IPS-18c (cell line): Measurements from ENCODE around the gene PTOV1.

Experiments used
- H3K4me3 ChIP-seq: 2 replicates; pipeline ENCODE4 v1.7.0; 2013; ENCODE audit warnings: low read depth, mild to moderate bottlenecking, low read length, moderate library complexity; ENCODE audit not compliant: insufficient read depth
- H3K9me3 ChIP-seq: one replicate; pipeline ENCODE4 v1.6.1; 2013; ENCODE audit warnings: mild to moderate bottlenecking, low read length, moderate library complexity; ENCODE audit not compliant: control insufficient read depth, insufficient read depth

The PTOV1 gene

DNA sequence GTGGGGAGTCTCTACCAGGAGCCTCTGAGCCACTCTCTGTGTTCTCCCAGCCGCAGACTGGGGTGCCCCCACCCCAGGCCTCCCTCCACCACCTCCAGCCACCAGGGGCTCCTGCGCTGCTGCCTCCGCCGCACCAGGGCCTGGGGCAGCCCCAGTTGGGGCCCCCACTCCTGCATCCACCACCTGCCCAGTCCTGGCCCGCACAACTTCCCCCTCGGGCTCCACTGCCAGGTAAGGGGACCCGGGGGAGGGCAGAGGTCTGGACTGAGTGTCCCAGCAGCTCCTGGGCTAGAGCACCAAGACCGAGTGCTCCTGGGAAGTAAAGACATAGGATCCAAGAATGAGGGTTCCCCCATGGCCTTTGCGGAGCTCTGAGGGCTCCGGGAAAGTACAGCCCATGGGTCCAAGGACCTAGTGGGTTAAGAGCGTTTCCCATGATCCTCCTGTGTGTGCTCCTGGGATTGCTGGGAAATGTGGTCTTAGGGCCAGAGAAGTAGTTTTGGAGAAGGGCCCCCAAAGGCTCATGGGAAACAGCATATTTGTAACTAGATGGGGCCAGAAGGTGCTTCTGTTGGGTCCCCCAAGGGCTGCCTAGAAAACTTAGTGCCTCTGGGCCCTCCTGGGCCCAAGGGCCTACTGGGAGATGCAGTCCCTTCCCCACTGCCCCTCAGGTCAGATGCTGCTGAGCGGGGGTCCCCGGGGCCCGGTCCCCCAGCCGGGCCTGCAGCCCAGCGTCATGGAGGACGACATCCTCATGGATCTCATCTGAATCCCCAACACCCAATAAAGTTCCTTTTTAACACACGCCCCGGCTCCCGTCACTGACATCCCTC lies 14.6 kb upstream of the PTOV1 start:
- H3K9me3 ChIP-seq, result no peaks in the 10 kb centered on the region

DNA sequence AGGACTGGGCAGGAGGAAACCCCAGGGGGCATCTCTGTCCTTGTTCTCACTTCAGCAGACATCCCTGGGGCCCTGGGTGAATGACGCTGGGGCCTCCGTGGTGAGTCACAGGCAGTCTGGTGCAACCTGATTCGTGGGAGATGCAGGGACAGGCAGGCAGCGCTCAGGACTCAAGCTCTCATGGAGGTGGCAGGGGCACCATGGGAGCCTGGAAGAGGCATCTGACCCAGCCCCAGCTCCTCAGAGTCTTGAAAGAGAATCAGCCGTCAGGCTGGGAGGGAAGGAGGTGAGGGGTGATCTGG lies 14.0 kb upstream of the PTOV1 start:
- Histone ChIP-seq H3K4me3 (no peak overlapping the region), H3K9me3 (no peaks in the 10 kb centered on the region)

More for the DNA sequence above, 14.6 kb upstream of the PTOV1 start:
- no peak overlapping the region for H3K4me3 ChIP-seq

DNA sequence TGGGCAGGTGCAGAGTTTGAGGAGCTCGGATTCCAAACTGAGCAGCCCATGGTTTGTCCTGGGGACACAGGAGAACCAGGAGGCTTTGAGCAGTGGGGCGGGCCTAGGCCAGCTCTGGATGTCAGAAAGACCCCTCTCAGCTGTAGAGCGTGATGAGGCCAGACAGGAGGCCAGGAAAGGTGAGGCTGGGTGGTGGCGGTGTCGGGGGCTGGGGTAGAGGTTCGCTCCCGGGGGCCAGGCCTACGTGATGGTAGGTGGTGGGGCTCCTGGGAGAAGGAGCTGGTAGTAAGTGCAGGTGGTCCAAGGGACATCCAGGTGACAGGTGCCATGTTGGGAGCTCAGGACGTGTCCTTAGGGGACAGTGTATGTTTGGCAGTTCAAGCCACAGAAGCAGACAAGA lies 13.5 kb upstream of the PTOV1 start:
- no peak overlapping the region for H3K4me3 ChIP-seq
- H3K9me3 ChIP-seq, result no peaks in the 10 kb centered on the region

DNA sequence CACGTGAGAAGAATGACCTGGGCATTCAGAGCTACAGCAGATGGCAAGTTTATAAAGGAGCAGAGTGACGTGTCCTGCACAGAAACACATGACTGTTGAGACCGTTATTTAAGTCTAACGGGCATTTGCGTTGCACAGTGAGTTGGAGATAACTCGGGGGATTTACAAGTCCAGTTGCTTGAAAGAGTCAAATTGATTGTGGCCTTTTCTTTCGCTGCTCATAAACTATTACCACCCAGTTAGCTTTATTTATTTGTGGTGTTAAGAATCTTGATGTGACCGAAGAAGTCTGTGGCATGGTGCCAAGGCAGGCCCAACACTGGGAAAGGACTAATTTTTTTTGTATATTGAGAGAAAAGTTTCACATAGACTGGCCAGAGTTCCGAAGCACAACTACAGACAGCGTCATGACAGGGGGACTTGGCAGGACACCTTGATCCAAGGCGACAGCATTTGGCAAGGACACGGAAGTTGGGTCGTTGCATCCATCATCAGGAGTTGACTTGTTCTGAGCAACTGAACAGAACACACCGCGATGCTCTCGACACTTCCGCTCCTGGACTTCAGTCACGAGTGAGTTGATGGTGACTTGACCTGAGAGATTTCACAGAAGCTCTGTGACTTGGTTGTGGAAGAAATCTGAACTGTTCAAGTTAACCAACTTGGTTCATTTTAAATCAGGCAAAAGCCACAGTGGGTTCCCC lies 11.9 kb upstream of the PTOV1 start:
- H3K4me3 ChIP-seq, result no peak overlapping the region
- H3K9me3 ChIP-seq, result no peaks in the 10 kb centered on the region

DNA sequence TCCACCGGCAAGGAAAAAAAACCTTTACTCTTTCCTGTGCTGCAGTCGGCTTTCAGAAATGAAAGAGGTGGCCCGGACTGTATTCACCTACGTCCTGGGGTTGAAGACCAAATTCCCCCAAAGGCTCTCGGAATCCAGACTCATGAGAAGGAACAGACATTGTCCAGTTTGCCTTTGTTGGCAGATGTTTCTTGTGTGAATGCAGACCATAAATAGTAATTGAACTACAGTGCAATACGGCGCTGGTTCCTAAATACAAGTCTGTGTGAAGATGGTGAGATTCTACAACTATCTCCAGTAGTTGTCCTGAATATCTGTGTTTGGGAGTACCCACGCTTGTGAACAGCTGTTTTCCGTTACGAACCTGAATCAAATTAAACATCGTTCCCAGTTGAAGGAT lies 11.2 kb upstream of the PTOV1 start:
- H3K4me3 ChIP-seq, result no peak overlapping the region
- no peaks in the 10 kb centered on the region for H3K9me3 ChIP-seq

DNA sequence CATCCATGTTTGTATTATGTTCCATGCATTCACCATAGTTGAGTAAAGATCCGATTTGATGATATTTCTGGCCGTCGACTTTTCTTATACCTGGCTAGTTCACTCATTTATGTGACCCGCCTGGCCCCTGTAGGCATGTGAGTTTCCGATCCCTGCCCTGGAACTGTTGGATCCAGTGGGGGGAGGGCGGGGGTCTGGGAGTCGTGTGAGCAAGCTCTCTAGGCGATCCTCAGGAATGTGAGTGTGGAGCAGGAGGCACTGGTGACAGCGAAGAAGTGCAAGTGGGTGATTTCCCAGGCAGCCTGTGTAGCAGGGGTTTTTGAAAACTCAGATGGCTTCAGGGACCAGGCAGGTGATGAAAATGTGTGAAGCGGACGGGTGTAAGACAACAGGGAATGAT lies 10.6 kb upstream of the PTOV1 start:
- Histone ChIP-seq H3K4me3 (no peak overlapping the region), H3K9me3 (no peaks in the 10 kb centered on the region)

DNA sequence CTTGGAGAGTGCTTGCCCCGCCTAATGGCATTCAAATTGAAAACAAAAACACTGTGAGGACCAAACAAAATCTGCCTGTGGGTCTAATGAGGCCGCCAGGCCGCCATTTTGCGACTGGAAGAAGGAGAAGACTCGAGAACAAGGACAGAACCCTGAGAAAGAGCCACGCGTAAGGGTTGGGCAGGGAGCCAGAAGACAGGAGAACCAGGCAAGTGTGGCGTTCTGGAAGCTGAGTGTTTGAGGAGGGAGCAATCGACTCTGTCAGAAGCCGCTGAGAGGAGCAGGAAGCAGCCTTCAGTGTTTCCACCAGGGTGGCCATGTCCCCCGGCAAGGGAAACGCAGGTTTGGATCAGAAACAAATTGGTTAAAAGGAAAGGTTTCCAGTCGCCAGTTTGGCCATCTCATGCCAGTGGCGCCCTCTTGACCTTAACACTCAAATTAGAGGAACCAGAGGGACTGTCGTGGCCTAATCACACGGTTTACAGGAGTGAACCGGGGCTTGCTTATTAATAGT lies 10.2 kb upstream of the PTOV1 start:
- Histone ChIP-seq H3K9me3 (no peaks in the 10 kb centered on the region), H3K4me3 (no peak overlapping the region)

DNA sequence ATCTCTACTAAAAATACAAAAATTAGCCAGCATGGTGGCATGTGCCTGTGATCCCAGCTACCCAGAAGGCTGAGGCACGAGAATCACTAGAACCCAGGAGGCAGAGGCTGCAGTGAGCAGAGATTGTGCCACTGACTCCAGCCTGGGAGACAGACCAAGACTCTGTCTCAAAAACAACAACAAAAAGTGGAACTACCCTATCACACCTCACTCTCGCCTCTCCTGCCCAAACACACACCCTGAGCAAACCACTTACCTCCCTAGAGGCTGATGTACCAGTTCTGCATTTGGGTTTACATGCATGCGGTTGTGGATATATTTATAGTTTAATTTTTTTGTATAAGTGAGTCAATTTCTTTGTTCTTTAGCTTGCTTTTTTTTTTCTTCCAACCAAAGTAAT lies 7.7 kb upstream of the PTOV1 start:
- Histone ChIP-seq H3K4me3 (no peak overlapping the region), H3K9me3 (no peaks in the 10 kb centered on the region)

DNA sequence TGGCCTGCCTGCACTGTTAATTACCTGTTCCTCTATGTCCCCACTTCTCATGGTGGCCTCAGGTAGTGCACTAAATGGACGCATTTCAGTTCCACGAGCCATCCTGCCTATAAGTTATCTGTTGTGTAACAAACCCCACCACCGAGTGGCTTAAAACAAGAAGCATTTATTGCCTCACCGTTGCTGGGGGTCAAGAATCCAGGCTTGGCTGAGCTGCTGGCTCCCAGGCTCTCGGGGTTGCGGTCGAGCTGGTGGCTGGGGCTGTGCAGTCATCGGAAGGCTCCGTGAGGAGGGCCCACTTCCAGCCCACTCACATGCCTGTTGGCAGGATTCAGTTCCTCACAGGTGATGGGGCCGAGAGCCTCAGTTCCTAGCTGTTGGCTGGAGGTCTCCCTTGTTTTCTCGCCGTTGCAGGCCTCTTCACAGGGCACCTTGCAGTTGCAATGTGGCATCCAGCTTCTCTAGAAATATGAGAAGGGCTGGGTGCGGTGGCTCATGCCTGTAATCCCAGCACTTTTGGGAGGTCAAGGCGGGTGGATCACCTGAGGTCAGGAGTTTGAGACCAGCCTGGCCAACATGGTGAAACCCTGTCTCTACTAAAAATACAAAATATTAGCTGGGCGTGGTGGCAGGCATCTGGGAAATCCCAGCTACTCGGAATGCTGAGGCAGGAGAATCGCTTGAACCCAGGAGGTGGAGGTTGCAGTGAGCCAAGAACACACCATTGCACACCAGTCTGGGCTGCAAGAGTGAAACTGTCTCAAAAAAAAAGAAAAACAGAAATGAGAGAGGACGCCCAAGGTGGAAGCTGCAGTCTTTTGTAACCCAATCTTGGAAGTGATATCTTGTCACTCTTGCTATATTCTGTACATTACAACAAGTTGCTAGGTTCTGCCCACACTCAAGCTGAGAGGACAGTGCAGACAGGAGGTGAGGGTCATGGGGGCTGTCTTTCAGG lies 6.5 kb upstream of the PTOV1 start:
- Histone ChIP-seq H3K4me3 (no peak overlapping the region), H3K9me3 (no peaks in the 10 kb centered on the region)

DNA sequence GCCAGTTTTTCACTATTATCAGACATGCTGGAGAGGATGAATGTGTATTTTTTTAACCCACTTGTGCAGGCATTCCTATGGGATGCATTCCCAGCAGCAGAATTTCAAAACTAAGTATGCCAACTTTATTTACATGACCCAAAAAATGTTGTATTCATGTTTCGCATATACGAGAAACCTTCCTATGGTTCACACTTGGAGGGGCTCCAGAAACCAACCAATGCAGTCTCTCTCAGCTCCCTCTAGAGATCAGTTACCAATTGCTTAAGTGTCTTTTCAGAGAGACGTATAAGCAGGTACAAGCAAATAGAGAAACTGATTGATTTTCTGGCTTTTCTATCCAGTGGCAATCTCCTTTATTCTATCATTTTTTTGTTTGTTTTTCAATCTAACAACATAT lies 5.5 kb upstream of the PTOV1 start:
- Histone ChIP-seq H3K4me3 (no peak overlapping the region), H3K9me3 (no peaks in the 10 kb centered on the region)

DNA sequence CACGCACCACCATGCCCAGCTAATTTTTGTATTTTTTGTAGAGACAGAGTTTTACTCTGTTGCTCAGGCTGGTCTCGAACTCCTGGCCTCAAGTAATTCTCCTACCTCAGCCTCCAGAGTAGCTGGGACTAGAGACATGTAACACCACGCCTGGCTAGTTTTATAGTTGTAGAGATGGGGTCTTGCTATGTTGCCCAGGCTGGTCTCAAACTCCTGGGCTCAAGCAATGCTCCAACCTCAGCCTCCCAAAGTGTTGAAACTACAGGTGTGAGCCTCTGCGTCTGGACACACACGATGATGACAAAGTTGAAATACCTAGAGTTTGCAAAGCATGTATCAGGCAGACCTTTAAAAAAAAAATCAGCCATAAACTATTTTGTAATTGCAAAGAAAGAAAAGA lies 4.6 kb upstream of the PTOV1 start:
- Histone ChIP-seq H3K4me3 (no peak overlapping the region), H3K9me3 (no peaks in the 10 kb centered on the region)

DNA sequence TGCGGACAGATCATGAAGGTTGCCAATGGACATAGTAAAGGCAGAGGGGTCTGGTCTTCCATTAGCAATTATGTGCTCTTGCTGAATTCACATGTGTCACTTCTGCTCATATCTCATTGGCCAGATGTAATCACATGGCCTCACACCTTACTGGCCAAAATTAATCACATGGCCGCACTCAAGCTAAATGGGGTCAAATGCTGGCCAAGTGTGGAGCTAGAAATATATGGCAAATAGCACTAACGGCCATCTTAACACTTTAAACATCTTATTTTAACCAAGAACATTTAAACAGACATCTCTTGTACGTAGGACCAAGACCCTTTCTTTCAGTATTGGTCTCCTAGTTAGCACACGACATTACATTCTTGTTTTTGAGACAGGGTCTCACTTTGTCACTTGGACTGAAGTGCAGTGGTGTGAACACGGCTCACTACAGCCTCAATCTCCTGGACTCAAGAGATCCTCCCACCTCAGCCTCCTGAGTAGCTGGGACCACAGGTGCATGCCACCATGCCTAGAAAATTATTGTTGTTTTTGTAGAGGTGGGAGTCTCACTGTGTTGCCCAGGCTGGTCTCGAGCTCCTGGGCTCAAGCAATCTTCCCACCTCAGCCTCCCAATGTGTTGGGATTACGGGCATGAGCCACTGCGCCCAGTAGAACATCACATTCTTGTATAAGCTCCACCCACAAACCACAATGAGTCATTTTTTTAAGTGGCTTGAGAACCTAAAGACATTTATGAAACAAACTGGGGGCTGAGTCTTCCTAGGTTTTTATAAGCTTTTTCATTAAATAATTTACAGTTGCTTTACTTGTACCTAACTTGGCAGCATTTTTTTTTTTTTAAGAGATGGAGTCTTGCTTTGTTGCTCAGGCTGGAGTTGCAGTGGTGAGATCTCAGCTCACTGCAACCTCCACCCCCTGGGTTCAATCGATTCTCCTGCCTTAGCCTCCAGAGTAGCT lies 2.9 kb upstream of the PTOV1 start:
- no peak overlapping the region for H3K4me3 ChIP-seq
- no peaks in the 10 kb centered on the region for H3K9me3 ChIP-seq

DNA sequence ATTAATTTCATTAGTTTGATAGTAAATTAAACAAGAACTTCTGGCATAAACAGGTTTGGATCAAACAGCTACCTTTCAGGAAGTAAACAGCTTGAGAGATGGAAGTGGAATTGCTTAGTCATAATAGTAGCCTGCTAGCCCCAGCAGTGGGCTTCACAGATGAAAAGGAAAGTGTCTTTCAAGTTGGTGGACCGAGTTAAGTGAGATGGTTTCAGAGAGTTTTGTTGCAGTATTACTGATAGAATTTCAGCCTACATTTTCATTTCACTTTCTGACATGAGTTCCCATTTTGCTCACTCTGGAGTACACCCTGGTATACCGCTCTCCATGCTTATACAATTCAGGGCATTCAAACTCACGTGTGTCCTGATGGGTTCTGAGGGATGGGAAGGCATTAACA lies 2.0 kb upstream of the PTOV1 start:
- no peaks in the 10 kb centered on the region for H3K9me3 ChIP-seq
- no peak overlapping the region for H3K4me3 ChIP-seq

DNA sequence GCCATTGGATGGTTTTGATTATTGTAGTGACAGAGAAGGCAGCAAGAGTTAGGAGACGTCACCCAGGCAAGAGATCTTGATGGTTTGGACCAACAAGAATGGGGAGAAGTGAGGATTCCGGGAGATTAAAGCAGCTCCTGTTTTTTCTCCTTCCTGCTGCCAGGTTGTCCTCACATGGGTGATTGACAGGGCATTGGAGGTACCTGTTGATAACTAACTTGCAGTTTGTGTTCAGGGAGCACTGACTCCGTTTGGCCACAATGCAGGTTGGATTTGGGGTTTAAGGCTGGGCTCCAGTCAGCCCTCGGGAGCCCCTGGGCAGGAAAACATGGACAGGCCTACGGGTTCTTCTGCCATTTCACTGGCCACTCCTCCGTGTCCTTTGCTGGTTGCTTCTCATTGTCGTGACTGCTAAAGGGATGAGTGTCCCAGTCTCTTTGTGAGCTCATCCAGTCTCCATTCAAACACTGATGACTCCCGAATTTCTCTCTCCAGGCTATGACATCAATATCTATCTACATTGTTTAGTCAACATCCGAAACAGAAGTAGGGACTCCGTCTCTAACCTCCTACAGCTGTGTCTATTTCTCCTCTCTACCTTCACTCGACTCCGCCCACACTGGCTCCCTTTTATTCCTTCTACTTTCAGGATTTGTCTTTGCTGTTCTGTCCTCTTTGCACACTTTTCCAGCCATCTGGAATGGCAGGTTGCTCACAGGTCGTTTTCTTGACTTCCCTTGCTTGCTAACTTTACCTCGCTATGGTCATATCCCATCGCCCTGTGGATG lies 1.3 kb upstream of the PTOV1 start:
- H3K9me3 ChIP-seq, result no peaks in the 10 kb centered on the region
- peak overlapping the region; percentile 94; the same call in 1 of the 2 replicates for H3K4me3 ChIP-seq

DNA sequence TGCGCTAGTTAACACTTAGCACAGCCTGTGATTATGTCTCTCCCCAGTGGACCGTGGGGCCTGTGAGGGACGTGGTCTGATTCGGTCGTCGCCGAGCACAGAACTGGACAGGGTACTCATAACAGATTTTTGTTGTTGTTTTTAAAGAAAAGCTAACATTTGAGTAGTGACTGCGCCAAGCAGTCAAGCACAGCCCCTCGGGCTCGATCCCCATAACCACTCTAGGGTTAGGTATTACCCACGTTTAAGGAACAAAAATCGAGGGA lies 805 bp upstream of the PTOV1 start:
- peak overlapping the region; percentile 94; the same call in 1 of the 2 replicates for H3K4me3 ChIP-seq
- no peaks in the 10 kb centered on the region for H3K9me3 ChIP-seq
